GM23338 (cell line): ENCODE measurements around the gene FGGY. TPM values are rescaled to one million over a fixed set of nuclear protein-coding genes. Genes with fewer than 3 reads are reported as not detected.

Source experiments
- ATAC-seq: fragments of 200-7000 bp; cut with Tn5 transposase; 3 replicates; pipeline ENCODE4 v1.9.1; 2020
- DNase-seq: peaks from one replicate; pipeline ENCODE4 v3.0.0-alpha.2; 2015; ENCODE audit warnings: low spot score
- H2AFZ ChIP-seq: fragments of 200-600 bp; sonication (generic); 2 replicates; pipeline ENCODE4 v1.8.0; 2016; ENCODE audit warnings: antibody characterized with exemption, mild to moderate bottlenecking, moderate library complexity
- H3F3A ChIP-seq: fragments of 200-600 bp; sonication (generic); replicated peaks from 2 replicates; pipeline ENCODE4 v1.8.0; 2017; ENCODE audit warnings: antibody characterized with exemption, mixed run types, low read depth
- H3K27ac ChIP-seq: fragments of 200-600 bp; sonication (generic); 2 replicates; pipeline ENCODE4 v1.6.1; 2016; ENCODE audit warnings: low read depth
- H3K27me3 ChIP-seq: fragments of 200-600 bp; sonication (generic); 2 replicates; pipeline ENCODE4 v1.8.0; 2016; ENCODE audit warnings: mild to moderate bottlenecking, mixed run types, moderate library complexity; ENCODE audit not compliant: insufficient read depth
- H3K36me3 ChIP-seq: fragments of 200-600 bp; sonication (generic); 2 replicates; pipeline ENCODE4 v1.8.0; 2016; ENCODE audit warnings: mild to moderate bottlenecking; ENCODE audit not compliant: insufficient read depth
- H3K4me1 ChIP-seq: fragments of 200-600 bp; sonication (generic); 2 replicates; pipeline ENCODE4 v1.8.0; 2016; ENCODE audit warnings: mild to moderate bottlenecking, moderate library complexity; ENCODE audit not compliant: insufficient read depth
- H3K4me2 ChIP-seq: fragments of 200-600 bp; sonication (generic); 2 replicates; pipeline ENCODE4 v1.7.1; 2017; ENCODE audit warnings: mixed run types
- H3K4me3 ChIP-seq: fragments of 200-600 bp; sonication (generic); 2 replicates; pipeline ENCODE4 v1.6.1; 2016; ENCODE audit warnings: mixed run types
- H3K79me2 ChIP-seq: fragments of 200-600 bp; sonication (generic); replicated peaks from 2 replicates; pipeline ENCODE4 v1.8.0; 2017; ENCODE audit warnings: mild to moderate bottlenecking; ENCODE audit not compliant: insufficient read depth
- H3K9me2 ChIP-seq: fragments of 200-600 bp; sonication (generic); 2 replicates; pipeline ENCODE4 v1.8.0; 2017; ENCODE audit not compliant: insufficient read depth
- H4K20me1 ChIP-seq: fragments of 200-600 bp; sonication (generic); replicated peaks from 2 replicates; pipeline ENCODE4 v1.8.0; 2017; ENCODE audit warnings: mild to moderate bottlenecking; ENCODE audit not compliant: insufficient read depth
- H3K27ac Mint-ChIP-seq: 2 replicates; pipeline ENCODE4 v1.8.0; 2020; ENCODE audit warnings: inconsistent platforms, mild to moderate bottlenecking, moderate library complexity, mixed read lengths
- H3K27me3 Mint-ChIP-seq: 3 replicates; pipeline ENCODE4 v1.8.0; 2022; ENCODE audit warnings: low read depth, mild to moderate bottlenecking, moderate library complexity, mixed read lengths, inconsistent platforms; ENCODE audit not compliant: insufficient read depth, poor library complexity
- H3K36me3 Mint-ChIP-seq: 3 replicates; pipeline ENCODE4 v1.8.0; 2021; ENCODE audit warnings: low read depth, mild to moderate bottlenecking, inconsistent platforms, moderate library complexity, mixed read lengths
- H3K4me1 Mint-ChIP-seq: 3 replicates; pipeline ENCODE4 v1.8.0; 2020; ENCODE audit warnings: mild to moderate bottlenecking, inconsistent platforms, mixed read lengths
- H3K4me3 Mint-ChIP-seq: 3 replicates; pipeline ENCODE4 v1.8.0; 2021; ENCODE audit warnings: moderate library complexity, mild to moderate bottlenecking, inconsistent platforms, mixed read lengths
- H3K9me3 Mint-ChIP-seq: 3 replicates; pipeline ENCODE4 v1.8.0; 2020; ENCODE audit warnings: moderate library complexity, mild to moderate bottlenecking, inconsistent platforms, mixed read lengths
- CREB1 ChIP-seq: fragments of 250-450 bp; sonication (Bioruptor Pico); IDR thresholded peaks from 2 replicates; pipeline ENCODE4 v1.5.0; 2020; ENCODE audit warnings: low read depth, mild to moderate bottlenecking, moderate library complexity
- CTCF ChIP-seq, 2 experiments: fragments of 200-600 bp in 1 of 2; sonication (generic) in 1 of 2; conservative IDR thresholded peaks; 2 replicates each; pipeline versions ENCODE4 v1.5.1 to v1.6.1; 2016 to 2017; ENCODE audit warnings: antibody characterized with exemption in 2 of 2, low read depth in 2 of 2, mild to moderate bottlenecking in 2 of 2, moderate library complexity in 1 of 2
- NANOG ChIP-seq: IDR thresholded peaks from 2 replicates; pipeline ENCODE4 v1.6.1; 2016; ENCODE audit warnings: antibody characterized with exemption, borderline replicate concordance
- REST ChIP-seq: IDR thresholded peaks from one replicate; pipeline ENCODE4 v1.6.1; 2018; ENCODE audit warnings: antibody characterized with exemption; ENCODE audit not compliant: unreplicated experiment
- STAT1 ChIP-seq: IDR thresholded peaks from one replicate; pipeline ENCODE4 v1.6.1; 2016; ENCODE audit warnings: antibody characterized with exemption; ENCODE audit not compliant: unreplicated experiment
- ZNF462 ChIP-seq: fragments of 250-450 bp; sonication (Bioruptor Pico); IDR thresholded peaks from 2 replicates; pipeline ENCODE4 v1.5.0; 2020; ENCODE audit warnings: mild to moderate bottlenecking, moderate library complexity
- polyA plus RNA-seq: library from polyadenylated mRNA; unstranded; fragments of >200 nt; fragmentation: Nextera tagmentation; extraction: Ambion mirVana; gene quantifications from 2 replicates; pipeline ENCODE4 v1.2.1, GENCODE V29; 2016
- total RNA-seq: library from RNA; depleted of rRNA; stranded (reverse); fragments of >200 nt; shearing (Covaris generic); gene quantifications from 2 replicates; pipeline ENCODE4 v1.2.3, GENCODE V29; 2014

The FGGY gene
- total and polyA plus RNA-seq, 2 experiments from 2014 or later, result 10.9 to 21.4 TPM

DNA sequence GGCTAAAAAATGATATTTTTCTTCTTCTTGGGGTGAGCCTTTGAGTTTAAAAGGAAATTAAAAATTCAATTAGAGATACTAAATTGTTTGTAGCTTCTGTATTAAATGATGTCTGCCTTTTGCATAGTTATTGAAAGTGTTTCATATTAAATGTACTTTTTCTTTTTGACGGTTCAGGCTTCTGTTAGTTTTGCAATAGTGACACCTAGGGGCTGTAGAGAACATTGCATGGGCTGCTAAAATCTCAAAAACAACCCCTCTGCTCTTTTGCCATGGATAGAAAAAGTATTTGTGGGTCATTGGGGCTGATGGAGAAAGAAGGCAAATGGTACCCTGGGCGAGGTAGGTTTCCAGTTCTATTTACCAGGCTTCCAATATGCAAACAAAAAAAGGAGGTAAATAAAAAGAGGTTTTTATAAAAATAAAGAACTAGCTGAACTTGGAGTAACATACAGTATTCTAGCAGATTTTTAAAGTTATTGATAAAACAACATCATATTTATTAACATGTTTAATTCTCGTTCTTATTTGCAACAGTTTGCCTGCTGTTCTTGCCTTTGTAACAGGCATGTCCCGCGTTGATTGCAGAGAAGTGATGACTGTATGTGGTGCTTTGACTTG lies 402.4 kb downstream of the FGGY start:
- Histone ChIP-seq H2AFZ (no peak overlapping the region), H3F3A (no peaks in the 10 kb centered on the region), H3K36me3 (no peaks in the 10 kb centered on the region), H3K9me2 (no peaks in the 10 kb centered on the region), H4K20me1 (no peaks in the 10 kb centered on the region), H3K27ac (no peak overlapping the region), H3K4me1 (peaks cover 18% of the 10 kb centered on the region), H3K4me3 (no peak overlapping the region), H3K79me2 (no peaks in the 10 kb centered on the region), H3K27me3 (no peaks in the 10 kb centered on the region), H3K4me2 (no peak overlapping the region)
- Mint-ChIP-seq H3K36me3 (no peaks in the 10 kb centered on the region), H3K27ac (no peak overlapping the region), H3K4me1 (peaks cover 25% of the 10 kb centered on the region), H3K4me3 (no peak overlapping the region), H3K27me3 (peaks cover 2% of the 10 kb centered on the region), H3K9me3 (no peaks in the 10 kb centered on the region)
- TF ChIP-seq CTCF (conservative IDR thresholded peaks at IDR 0.05; ENCODE audit: low read depth in 2 of 2) (peak; percentile 82 to 99), CREB1 (CRISPR knock-in tag) (no peak)
- ATAC-seq (peak; percentile 35; the same call in 2 of the 3 replicates), DNase-seq (peak; percentile 73)

- Histone ChIP-seq H3K27me3 (no peaks in the 10 kb centered on the region), H3K4me2 (no peak overlapping the region), H3K4me1 (peaks cover 18% of the 10 kb centered on the region), H3K4me3 (no peak overlapping the region), H3K9me2 (no peaks in the 10 kb centered on the region), H3K36me3 (no peaks in the 10 kb centered on the region), H2AFZ (no peak overlapping the region), H3K79me2 (no peaks in the 10 kb centered on the region), H3F3A (no peaks in the 10 kb centered on the region), H3K27ac (no peak overlapping the region), H4K20me1 (no peaks in the 10 kb centered on the region)
- Mint-ChIP-seq H3K9me3 (no peaks in the 10 kb centered on the region), H3K27me3 (no peaks in the 10 kb centered on the region), H3K4me1 (peaks cover 25% of the 10 kb centered on the region), H3K27ac (no peak overlapping the region), H3K4me3 (no peak overlapping the region), H3K36me3 (no peaks in the 10 kb centered on the region)
- no peak for ATAC-seq
- DNase-seq, result no peak
- no peak for TF ChIP-seq STAT1
- no peak for TF ChIP-seq CTCF (conservative IDR thresholded peaks at IDR 0.05; ENCODE audit: low read depth in 2 of 2)
- TF ChIP-seq ZNF462, result no peak
- no peak for TF ChIP-seq NANOG
- no peak for TF ChIP-seq REST
These were observed 404.5 kb downstream of the FGGY start for GRCh38 chr1:59701376-59701775.
